ENCODE data around the gene MAGED2. TPM values are rescaled to one million over a fixed set of nuclear protein-coding genes. Genes with fewer than 3 reads are reported as not detected.

MAGED2 gene
- total and polyA plus RNA-seq, 9 donors = 190 to 302 (median 250) TPM

DNA sequence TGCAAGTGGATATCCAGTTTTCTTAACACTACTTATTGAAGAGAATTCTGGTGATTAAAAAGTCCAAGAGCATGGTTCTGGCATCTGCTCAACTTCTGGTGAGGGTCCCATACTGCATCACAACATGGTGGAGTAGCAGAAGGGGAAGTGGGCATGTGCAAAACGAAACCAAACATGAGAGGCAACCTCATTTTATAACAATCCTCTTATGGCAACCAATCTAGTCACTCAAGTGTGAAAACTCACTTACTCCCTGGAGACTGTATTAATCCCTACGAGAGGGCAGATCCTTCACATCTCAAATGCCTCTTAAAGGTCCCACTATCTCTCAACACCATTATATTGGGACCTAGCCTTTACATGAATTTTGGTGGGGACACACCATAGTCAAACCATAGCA lies 57.7 kb downstream of the MAGED2 start:
- intact Hi-C loops (cut with DNase I) = no loop called here
- no peak overlapping the region for H3K27ac ChIP-seq
- H3K27me3 ChIP-seq = no peaks in the 10 kb centered on the region
- H3K9me3 ChIP-seq = no peaks in the 10 kb centered on the region
- no peak for DNase-seq
- no peaks in the 10 kb centered on the region for H3K4me1 ChIP-seq (ENCODE audit: insufficient read depth)
- WGBS, 3 donors = 31 to 45% (median 39%) methylated on average over 2 of the region's 2 CpGs
- H3K36me3 ChIP-seq = no peaks in the 10 kb centered on the region
- no peak overlapping the region for H3K4me3 ChIP-seq
- TF ChIP-seq POLR2A (IDR thresholded peaks at IDR 0.05) = no peak
- TF ChIP-seq EP300 (IDR thresholded peaks at IDR 0.05) = no peak
- TF ChIP-seq, protein P1, sequence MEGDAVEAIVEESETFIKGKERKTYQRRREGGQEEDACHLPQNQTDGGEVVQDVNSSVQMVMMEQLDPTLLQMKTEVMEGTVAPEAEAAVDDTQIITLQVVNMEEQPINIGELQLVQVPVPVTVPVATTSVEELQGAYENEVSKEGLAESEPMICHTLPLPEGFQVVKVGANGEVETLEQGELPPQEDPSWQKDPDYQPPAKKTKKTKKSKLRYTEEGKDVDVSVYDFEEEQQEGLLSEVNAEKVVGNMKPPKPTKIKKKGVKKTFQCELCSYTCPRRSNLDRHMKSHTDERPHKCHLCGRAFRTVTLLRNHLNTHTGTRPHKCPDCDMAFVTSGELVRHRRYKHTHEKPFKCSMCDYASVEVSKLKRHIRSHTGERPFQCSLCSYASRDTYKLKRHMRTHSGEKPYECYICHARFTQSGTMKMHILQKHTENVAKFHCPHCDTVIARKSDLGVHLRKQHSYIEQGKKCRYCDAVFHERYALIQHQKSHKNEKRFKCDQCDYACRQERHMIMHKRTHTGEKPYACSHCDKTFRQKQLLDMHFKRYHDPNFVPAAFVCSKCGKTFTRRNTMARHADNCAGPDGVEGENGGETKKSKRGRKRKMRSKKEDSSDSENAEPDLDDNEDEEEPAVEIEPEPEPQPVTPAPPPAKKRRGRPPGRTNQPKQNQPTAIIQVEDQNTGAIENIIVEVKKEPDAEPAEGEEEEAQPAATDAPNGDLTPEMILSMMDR (IDR thresholded peaks at IDR 0.05) = no peak

Small RNA genes within 50 kb of the gene (small RNA-seq; reads per million reads assigned to genes)
- gene AL049732.1 = not detected
- gene SNORA11 = 52.2 reads per million, percentile 89 among the genes with 10 or more reads in this experiment

Other genes starting within 250 kb of the MAGED2 start
- gene ITIH6, start 9.5 kb upstream of the MAGED2 start, total RNA-seq = not detected
- gene ITIH6, start 9.5 kb upstream of the MAGED2 start, polyA plus RNA-seq = under 1 TPM; 0.01 to 0.05 TPM
- gene TRO, start 113.1 kb downstream of the MAGED2 start, total RNA-seq = 10 to 100 TPM; 18.7 to 56.6 (median 35.5) TPM
- gene TRO, start 113.1 kb downstream of the MAGED2 start, polyA plus RNA-seq = 10 to 100 TPM; 37.3 to 47.5 TPM
- gene PFKFB1, start 186.4 kb downstream of the MAGED2 start, total RNA-seq = under 1 TPM in 1 of 7 donors, not detected in 6; 0.25 TPM
- gene PFKFB1, start 186.4 kb downstream of the MAGED2 start, polyA plus RNA-seq = under 1 TPM; 0.07 to 0.23 TPM
- gene APEX2, start 192.6 kb downstream of the MAGED2 start, total RNA-seq = 10 to 100 TPM in 6 of 7 donors, 1 to 10 TPM in 1; 9.7 to 18.5 (median 12.2) TPM
- 10 to 100 TPM in 1 of 2 donors, 1 to 10 TPM in 1; 8.7 to 11.3 TPM for gene APEX2, start 192.6 kb downstream of the MAGED2 start, polyA plus RNA-seq
- 1 to 10 TPM in 2 of 7 donors, under 1 TPM in 4, not detected in 1; 0.30 to 2.4 (median 0.78) TPM for gene ALAS2, start 223.2 kb downstream of the MAGED2 start, total RNA-seq
- under 1 TPM in 1 of 2 donors, not detected in 1; 0.20 TPM for gene ALAS2, start 223.2 kb downstream of the MAGED2 start, polyA plus RNA-seq